PC-3 (cell line): ENCODE data around the gene ARHGEF17. TPM values are rescaled to one million over a fixed set of nuclear protein-coding genes. Genes with fewer than 3 reads are reported as not detected.

Experiments used
- ATAC-seq: fragments of 200-7000 bp; cut with Tn5 transposase; 2 replicates; pipeline ENCODE4 v1.9.1; 2020; ENCODE audit warnings: mild to moderate bottlenecking, moderate library complexity
- BruUV-seq: library from RNA; stranded (reverse); fragments of 400-500 nt; replicated peaks from 2 replicates; lab custom pipeline; 2021; lab: Mats Ljungman, UMichigan
- CTCF ChIA-PET: fragments of 300-600 bp; sonication (Branson Sonifier 250); formaldehyde crosslinking; loops from one replicate; lab custom pipeline; 2022; ENCODE audit warnings: antibody characterized with exemption; lab: Charles Lee
- POLR2A ChIA-PET: fragments of 300-600 bp; sonication (Branson Sonifier 250); formaldehyde crosslinking; loops from one replicate; lab custom pipeline; 2022; ENCODE audit warnings: antibody characterized with exemption; ENCODE audit not compliant: unreplicated experiment; lab: Charles Lee
- DNase-seq: peaks from one replicate; pipeline ENCODE4 v3.0.0-alpha.2; 2015
- H2AFZ ChIP-seq: fragments of 300-600 bp; sonication (generic); 2 replicates; pipeline ENCODE4 v1.6.0; 2016; ENCODE audit warnings: antibody characterized with exemption, low read length
- H3F3A ChIP-seq: fragments of 300-600 bp; sonication (generic); one replicate; pipeline ENCODE4 v1.6.0; 2017; ENCODE audit warnings: antibody characterized with exemption, low read length, control low read depth, mild to moderate bottlenecking; ENCODE audit not compliant: unreplicated experiment
- H3K27ac ChIP-seq: fragments of 300-600 bp; sonication (generic); 2 replicates; pipeline ENCODE4 v1.5.1; 2016; ENCODE audit warnings: mild to moderate bottlenecking, low read length
- H3K27me3 ChIP-seq: fragments of 300-600 bp; sonication (generic); 2 replicates; pipeline ENCODE4 v1.6.1; 2016; ENCODE audit warnings: low read length, mixed read lengths
- H3K36me3 ChIP-seq: fragments of 300-600 bp; sonication (generic); 2 replicates; pipeline ENCODE4 v1.6.1; 2016; ENCODE audit warnings: low read depth, mixed run types, low read length, mixed read lengths
- H3K4me1 ChIP-seq: fragments of 300-600 bp; sonication (generic); 2 replicates; pipeline ENCODE4 v1.5.1; 2016; ENCODE audit warnings: low read length; ENCODE audit not compliant: insufficient read depth
- H3K4me2 ChIP-seq: fragments of 300-600 bp; sonication (generic); 2 replicates; pipeline ENCODE4 v1.6.0; 2016; ENCODE audit warnings: low read length
- H3K4me3 ChIP-seq: fragments of 300-600 bp; sonication (generic); 2 replicates; pipeline ENCODE4 v1.5.1; 2016; ENCODE audit warnings: mild to moderate bottlenecking, low read length, mixed read lengths
- H3K79me2 ChIP-seq: fragments of 300-600 bp; sonication (generic); 2 replicates; pipeline ENCODE4 v1.6.1; 2017; ENCODE audit warnings: low read length, mixed read lengths
- H3K9ac ChIP-seq: fragments of 300-600 bp; sonication (generic); 2 replicates; pipeline ENCODE4 v1.6.0; 2016; ENCODE audit warnings: mild to moderate bottlenecking, low read length
- H3K9me2 ChIP-seq: fragments of 300-600 bp; sonication (generic); replicated peaks from 2 replicates; pipeline ENCODE4 v1.6.1; 2016; ENCODE audit warnings: mixed run types, low read length, mixed read lengths
- H3K9me3 ChIP-seq: fragments of 300-600 bp; sonication (generic); 2 replicates; pipeline ENCODE4 v1.6.1; 2016; ENCODE audit warnings: low read length, mixed read lengths
- H4K20me1 ChIP-seq: fragments of 300-600 bp; sonication (generic); 2 replicates; pipeline ENCODE4 v1.6.1; 2016; ENCODE audit warnings: low read length, mixed read lengths
- CTCF ChIP-seq: fragments of 300-600 bp; sonication (generic); conservative IDR thresholded peaks from 2 replicates; pipeline ENCODE4 v1.5.1; 2017; ENCODE audit warnings: antibody characterized with exemption, low read depth, mild to moderate bottlenecking, low read length
- EZH2 ChIP-seq: fragments of 300-600 bp; sonication (generic); IDR thresholded peaks from one replicate; pipeline ENCODE4 v1.6.1; 2017; ENCODE audit warnings: antibody characterized with exemption, mild to moderate bottlenecking, low read length; ENCODE audit not compliant: unreplicated experiment
- EZH2phosphoT487 ChIP-seq: fragments of 300-600 bp; sonication (generic); IDR thresholded peaks from 2 replicates; pipeline ENCODE4 v1.6.1; 2018; ENCODE audit warnings: mild to moderate bottlenecking, antibody characterized with exemption, low read length, borderline replicate concordance
- intact Hi-C: fragments of 100-400 bp; cut with micrococcal nuclease; formaldehyde crosslinking; loops from 2 replicates; pipeline ENCODE4 v1.9.0; 2023
- total RNA-seq: library from RNA; depleted of rRNA; stranded (reverse); fragments of >200 nt; gene quantifications from 2 replicates; pipeline ENCODE4 v1.2.3, GENCODE V29; 2014

ARHGEF17 gene
- total RNA-seq, 1 experiment from 2014 or later = 6.2 TPM

- H3K27ac ChIP-seq = no peak overlapping the region
- DNase-seq = peak; percentile 94
- no peak for TF ChIP-seq EZH2
- TF ChIP-seq CTCF = peak; percentile 98
- H3K79me2 ChIP-seq = no peaks in the 10 kb centered on the region
- H3F3A ChIP-seq = no peaks in the 10 kb centered on the region
- ChIA-PET POLR2A (no interaction called here), CTCF (interaction anchor here (0.6 to 2.0 kb wide), 11 partner anchors 9 to 494 kb away, joined by 3 to 48 read pairs (median 5); partner anchors contain the start of gene ARHGEF17)
- no peak overlapping the region for H3K4me2 ChIP-seq
- no peaks in the 10 kb centered on the region for H3K27me3 ChIP-seq
- no peak overlapping the region for H3K4me3 ChIP-seq
- H3K9me3 ChIP-seq = no peaks in the 10 kb centered on the region
- no peaks in the 10 kb centered on the region for H3K36me3 ChIP-seq
- no peak overlapping the region for H3K9ac ChIP-seq
- peaks cover 13% of the 10 kb centered on the region for H3K4me1 ChIP-seq
- no peaks in the 10 kb centered on the region for H3K9me2 ChIP-seq
- ATAC-seq = peak; percentile 80
- H2AFZ ChIP-seq = no peak overlapping the region; the same call in 1 of the 2 replicates
- intact Hi-C loops = loop anchor here (1.0 kb wide), 2 partner anchors 28 to 40 kb away; no protein-coding TSS in a partner anchor
- H4K20me1 ChIP-seq = no peaks in the 10 kb centered on the region
- no TSS peak for BruUV-seq
Measured at GRCh38 chr11:73335204-73335923, 27.3 kb downstream of the ARHGEF17 start.

- H2AFZ ChIP-seq = no peak overlapping the region
- no peak overlapping the region for H3K4me3 ChIP-seq
- peaks cover 17% of the 10 kb centered on the region for H3K4me1 ChIP-seq
- no peaks in the 10 kb centered on the region for H3K79me2 ChIP-seq
- H3K4me2 ChIP-seq = no peak overlapping the region
- no peak overlapping the region for H3K9ac ChIP-seq
- no peaks in the 10 kb centered on the region for H3K27me3 ChIP-seq
- ChIA-PET POLR2A (interaction anchor here (0.6 kb wide), 1 partner anchor 58 kb away, joined by 3 read pairs; no protein-coding TSS in a partner anchor), CTCF (interaction anchor here (0.6 kb wide), 1 partner anchor 498 kb away, joined by 4 read pairs; no protein-coding TSS in a partner anchor)
- no peak for ATAC-seq
- no peaks in the 10 kb centered on the region for H3K9me2 ChIP-seq
- intact Hi-C loops = no loop called here
- H3K36me3 ChIP-seq = no peaks in the 10 kb centered on the region
- TF ChIP-seq EZH2 (no peak), CTCF (no peak), EZH2phosphoT487 (no peak)
- DNase-seq = no peak
- H3K27ac ChIP-seq = no peak overlapping the region
- no peaks in the 10 kb centered on the region for H3F3A ChIP-seq
- no TSS peak for BruUV-seq
- H4K20me1 ChIP-seq = no peaks in the 10 kb centered on the region
- H3K9me3 ChIP-seq = no peaks in the 10 kb centered on the region
Measured at GRCh38 chr11:73337846-73338245, 29.8 kb downstream of the ARHGEF17 start.

GRCh38 chr11:73338279-73338678, 30.2 kb downstream of the ARHGEF17 start:
- intact Hi-C loops = no loop called here
- Histone ChIP-seq H3K4me2 (no peak overlapping the region), H3K9me3 (no peaks in the 10 kb centered on the region), H3K27ac (no peak overlapping the region), H3K79me2 (no peaks in the 10 kb centered on the region), H3F3A (no peaks in the 10 kb centered on the region), H3K4me3 (no peak overlapping the region), H3K4me1 (peaks cover 17% of the 10 kb centered on the region), H4K20me1 (no peaks in the 10 kb centered on the region), H3K9me2 (no peaks in the 10 kb centered on the region), H3K27me3 (no peaks in the 10 kb centered on the region), H2AFZ (no peak overlapping the region), H3K9ac (no peak overlapping the region), H3K36me3 (no peaks in the 10 kb centered on the region)
- BruUV-seq = no TSS peak
- CTCF ChIA-PET = no interaction called here
- POLR2A ChIA-PET = no interaction called here
- TF ChIP-seq EZH2phosphoT487 (no peak), CTCF (no peak), EZH2 (no peak)
- ATAC-seq (no peak), DNase-seq (no peak)
